IMR-90 (cell line): ENCODE data around the gene KMT2C. TPM values are rescaled to one million over a fixed set of nuclear protein-coding genes. Genes with fewer than 3 reads are reported as not detected.

Source experiments
- ATAC-seq: fragments of 200-7000 bp; cut with Tn5 transposase; 2 replicates; pipeline ENCODE4 v1.9.1; 2020; ENCODE audit warnings: low read depth, mild to moderate bottlenecking, moderate library complexity
- BruUV-seq: library from RNA; stranded (reverse); fragments of 400-500 nt; replicated peaks from 2 replicates; lab custom pipeline; 2021; lab: Mats Ljungman, UMichigan
- CTCF ChIA-PET: fragments of 300-600 bp; formaldehyde crosslinking; extraction: SDS; loops from one replicate; lab custom pipeline; 2021; ENCODE audit warnings: antibody characterized with exemption; lab: Yijun Ruan, JAX
- POLR2A ChIA-PET: fragments of 300-600 bp; sonication (Branson Sonifier 250); formaldehyde crosslinking; loops from one replicate; lab custom pipeline; 2022; ENCODE audit warnings: antibody characterized with exemption; ENCODE audit not compliant: unreplicated experiment; lab: Charles Lee
- DNase-seq: peaks from one replicate; pipeline ENCODE4 v3.0.0; 2013
- H2AFZ ChIP-seq: replicated peaks from 2 replicates; pipeline ENCODE3; 2013; ENCODE audit warnings: low read length, mild to moderate bottlenecking; ENCODE audit not compliant: poor library complexity
- H2AK5ac ChIP-seq: 2 replicates; pipeline ENCODE4 v1.6.1; 2013; ENCODE audit warnings: low read depth, low read length, inconsistent platforms
- H2AK9ac ChIP-seq: replicated peaks from 2 replicates; pipeline ENCODE3; 2013; ENCODE audit warnings: mild to moderate bottlenecking, low read depth, low read length, moderate library complexity; ENCODE audit not compliant: poor library complexity
- H2BK120ac ChIP-seq: 2 replicates; pipeline ENCODE4 v1.6.1; 2013; ENCODE audit warnings: low read depth, low read length, inconsistent platforms
- H2BK15ac ChIP-seq: 3 replicates; pipeline ENCODE4 v1.6.1; 2013; ENCODE audit warnings: low read depth, low read length, inconsistent platforms
- H2BK20ac ChIP-seq: 2 replicates; pipeline ENCODE4 v1.6.1; 2013; ENCODE audit warnings: low read depth, mild to moderate bottlenecking, inconsistent platforms, low read length, moderate library complexity
- H2BK5ac ChIP-seq: 2 replicates; pipeline ENCODE4 v1.6.1; 2013; ENCODE audit warnings: mild to moderate bottlenecking, low read depth, low read length, inconsistent platforms; ENCODE audit not compliant: poor library complexity, severe bottlenecking
- H3K14ac ChIP-seq: replicated peaks from 2 replicates; pipeline ENCODE4 v1.6.1; 2013; ENCODE audit warnings: low read depth, low read length, inconsistent platforms
- H3K18ac ChIP-seq: 2 replicates; pipeline ENCODE4 v1.6.1; 2013; ENCODE audit warnings: low read depth, low read length, control low read depth
- H3K23ac ChIP-seq: 2 replicates; pipeline ENCODE4 v1.6.1; 2013; ENCODE audit warnings: low read depth, low read length, inconsistent platforms
- H3K27ac ChIP-seq: 2 replicates; pipeline ENCODE4 v1.5.1; 2013; ENCODE audit warnings: mild to moderate bottlenecking, control low read depth, low read length; ENCODE audit not compliant: insufficient read depth
- H3K27me3 ChIP-seq: 2 replicates; pipeline ENCODE4 v1.6.1; 2013; ENCODE audit warnings: low read length; ENCODE audit not compliant: control insufficient read depth, insufficient read depth
- H3K36me3 ChIP-seq: 2 replicates; pipeline ENCODE4 v1.6.1; 2013; ENCODE audit warnings: low read length, mixed read lengths; ENCODE audit not compliant: control insufficient read depth, insufficient read depth
- H3K4ac ChIP-seq: 2 replicates; pipeline ENCODE4 v1.6.1; 2013; ENCODE audit warnings: low read depth, low read length, inconsistent platforms
- H3K4me1 ChIP-seq: 2 replicates; pipeline ENCODE4 v1.6.1; 2013; ENCODE audit warnings: low read length, mixed read lengths; ENCODE audit not compliant: control insufficient read depth, insufficient read depth
- H3K4me2 ChIP-seq: 2 replicates; pipeline ENCODE4 v1.6.1; 2013; ENCODE audit warnings: low read depth, mild to moderate bottlenecking, control low read depth, low read length, moderate library complexity
- H3K4me3 ChIP-seq: 2 replicates; pipeline ENCODE4 v1.5.1; 2013; ENCODE audit warnings: low read depth, mild to moderate bottlenecking, control low read depth, low read length, moderate library complexity; ENCODE audit not compliant: insufficient read depth
- H3K56ac ChIP-seq: 2 replicates; pipeline ENCODE4 v1.6.1; 2013; ENCODE audit warnings: low read length, inconsistent platforms; ENCODE audit not compliant: insufficient read depth; ENCODE audit errors: extremely low read depth
- H3K79me1 ChIP-seq, 2 experiments: 2 replicates each; pipeline ENCODE4 v1.6.1; 2013; ENCODE audit warnings: low read length in 2 of 2, inconsistent platforms in 1 of 2, low read depth in 1 of 2
- H3K9ac ChIP-seq: 2 replicates; pipeline ENCODE4 v1.6.1; 2013; ENCODE audit warnings: low read depth, low read length, control low read depth
- H3K9me1 ChIP-seq: 2 replicates; pipeline ENCODE4 v1.6.1; 2013; ENCODE audit warnings: low read length, inconsistent platforms; ENCODE audit not compliant: insufficient read depth
- H3K9me3 ChIP-seq: 2 replicates; pipeline ENCODE4 v1.6.1; 2013; ENCODE audit warnings: low read length; ENCODE audit not compliant: control insufficient read depth, insufficient read depth
- H4K20me1 ChIP-seq: 2 replicates; pipeline ENCODE4 v1.6.1; 2013; ENCODE audit warnings: low read length, inconsistent platforms; ENCODE audit not compliant: insufficient read depth
- H4K5ac ChIP-seq: 2 replicates; pipeline ENCODE4 v1.6.1; 2013; ENCODE audit warnings: mild to moderate bottlenecking, low read depth, low read length, control low read depth
- H4K8ac ChIP-seq, 2 experiments: 2 replicates each; pipeline ENCODE4 v1.6.1; 2013; ENCODE audit warnings: low read depth in 2 of 2, low read length in 2 of 2, control low read depth in 1 of 2, inconsistent platforms in 1 of 2
- H4K91ac ChIP-seq: 2 replicates; pipeline ENCODE4 v1.6.1; 2013; ENCODE audit warnings: low read depth, low read length, inconsistent platforms; ENCODE audit not compliant: insufficient read depth
- CEBPB ChIP-seq: IDR thresholded peaks from 2 replicates; pipeline ENCODE4 v1.6.1; 2012; ENCODE audit warnings: low read depth, low read length, improper control_type of control experiment
- MAZ ChIP-seq: IDR thresholded peaks from 2 replicates; pipeline ENCODE4 v1.6.1; 2012; ENCODE audit warnings: low read depth, mild to moderate bottlenecking, low read length, improper control_type of control experiment, moderate library complexity, borderline replicate concordance
- MXI1 ChIP-seq: IDR thresholded peaks from 2 replicates; pipeline ENCODE4 v1.6.1; 2012; ENCODE audit warnings: low read depth, mild to moderate bottlenecking, low read length, moderate library complexity, borderline replicate concordance
- RCOR1 ChIP-seq: IDR thresholded peaks from 2 replicates; pipeline ENCODE4 v1.6.1; 2012; ENCODE audit warnings: mild to moderate bottlenecking, low read length, improper control_type of control experiment; ENCODE audit not compliant: insufficient replicate concordance
- WGBS, 2 experiments: methylation state at CpG; one replicate each; pipeline versions ENCODE4 v1.1.5 to v1.1.7; 2013; ENCODE audit warnings: missing lambda C conversion rate in 2 of 2; ENCODE audit not compliant: insufficient read length in 1 of 2; ENCODE audit errors: extremely low coverage in 2 of 2; 5-methylcytosine and 5-hydroxymethylcytosine counted together
- dilution Hi-C: fragments of 300-500 bp; cut with HindIII; formaldehyde crosslinking; loops from one replicate; pipeline ENCODE4 v1.14.3; 2018; ENCODE audit warnings: low sequenced_read_pairs; ENCODE audit not compliant: unreplicated experiment
- in situ Hi-C: fragments of 300-500 bp; cut with MboI; formaldehyde crosslinking; loops from 3 replicates; pipeline ENCODE4 v1.14.3; 2019; ENCODE audit warnings: low sequenced_read_pairs, inconsistent platforms, mixed read lengths
- intact Hi-C: fragments of 100-400 bp; cut with micrococcal nuclease; formaldehyde crosslinking; loops from 2 replicates; pipeline ENCODE4 v1.10.0; 2022
- polyA plus RNA-seq, 3 experiments: library from polyadenylated mRNA; depleted of rRNA; stranded (reverse); fragments of >200 nt; gene quantifications; 2 replicates each; pipeline ENCODE4 v1.2.3, GENCODE V29; 2012; ENCODE audit warnings: low replicate concordance in 1 of 3
- total RNA-seq: library from RNA; depleted of rRNA; stranded (reverse); fragments of >200 nt; gene quantifications from 2 replicates; pipeline ENCODE4 v1.2.3, GENCODE V29; 2012

Gene KMT2C
- total and polyA plus RNA-seq, 2 of the 4 experiments (the other 2 are of a cell fraction), result 8.0 to 23.3 TPM

GRCh38 chr7:152338561-152338960, 97.2 kb downstream of the KMT2C start:
- CTCF ChIA-PET, result no interaction called here

More at GRCh38 chr7:152338561-152338960, 97.2 kb downstream of the KMT2C start:
- 0 out of 2 replicates have a peak, but pooled peaks cover 5% of the 10 kb centered on the region for H3K9me1 ChIP-seq
- DNase-seq, result peak; percentile 43
- no peak overlapping the region for H2BK120ac ChIP-seq
- no peak overlapping the region for H2AFZ ChIP-seq
- no peak overlapping the region for H2AK9ac ChIP-seq
- H2BK15ac ChIP-seq, result no peak overlapping the region
- H4K91ac ChIP-seq, result no peak overlapping the region
- no peak overlapping the region for H3K4ac ChIP-seq
- no peak overlapping the region for H3K18ac ChIP-seq
- no peak overlapping the region for H2BK20ac ChIP-seq
- H2BK5ac ChIP-seq, result no peak overlapping the region
- BruUV-seq, result no TSS peak
- no peak overlapping the region for H4K5ac ChIP-seq
- no peak overlapping the region for H3K14ac ChIP-seq
- intact Hi-C loops (no loop called here), in situ Hi-C loops (loop anchor here (10.0 to 25.0 kb wide), 2 partner anchors 336 to 474 kb away; partner anchors contain the start of gene XRCC2), dilution Hi-C loops (no loop called here)
- H2AK5ac ChIP-seq, result no peak overlapping the region
- POLR2A ChIA-PET, result no interaction called here
- no peak overlapping the region for H3K9ac ChIP-seq
- no peak overlapping the region for H3K56ac ChIP-seq
- H3K27me3 ChIP-seq, result no peaks in the 10 kb centered on the region
- H3K23ac ChIP-seq, result no peak overlapping the region
- H3K4me2 ChIP-seq, result no peak overlapping the region
- no peak overlapping the region for H4K8ac ChIP-seq
- no CpG with 5 or more reads among the region's 2 CpGs for WGBS, 2 experiments
- no peaks in the 10 kb centered on the region for H3K36me3 ChIP-seq
- TF ChIP-seq RCOR1 (no peak), CEBPB (0 out of 2 replicates have a peak, but pooled peaks have one; percentile 4), MAZ (no peak), MXI1 (no peak)
- peaks cover 2% of the 10 kb centered on the region; the same call in 1 of the 2 replicates for H3K4me1 ChIP-seq
- no peaks in the 10 kb centered on the region for H3K9me3 ChIP-seq
- H3K79me1 ChIP-seq, result peaks cover 17 to 55% of the 10 kb centered on the region in 2 experiments; a peak in 3 of 4 replicates
- peaks cover 40% of the 10 kb centered on the region for H4K20me1 ChIP-seq
- no peak overlapping the region for H3K27ac ChIP-seq
- no peak; the same call in 1 of the 2 replicates for ATAC-seq
- H3K4me3 ChIP-seq, result no peak overlapping the region
